H54 (cell line): ENCODE data around the gene ZNF836.
A peak's percentile ranks its signal among the peaks of the same experiment; 100 is the strongest.

Source experiments
- DNase-seq: peaks from one replicate; pipeline ENCODE4 v3.0.0; 2011; ENCODE audit warnings: low spot score, mixed read lengths; ENCODE audit not compliant: insufficient read length
- FAIRE-seq: peaks from 3 replicates; lab custom pipeline; 2011; peaks lifted over from hg19 to GRCh38; lab: Jason Lieb, UNC
- POLR2A ChIP-seq: IDR thresholded peaks from 2 replicates; pipeline ENCODE4 v1.6.1; 2011; ENCODE audit warnings: low read depth, mild to moderate bottlenecking, low read length

The ZNF836 gene

GRCh38 chr19:52197964-52198363 lies 26.5 kb upstream of the ZNF836 start:
- no peak for TF ChIP-seq POLR2A
- FAIRE-seq: no peak

GRCh38 chr19:52196256-52196967 lies 25.0 kb upstream of the ZNF836 start:
- no peak for TF ChIP-seq POLR2A
- no peak for FAIRE-seq
- no peak for DNase-seq

More at GRCh38 chr19:52197964-52198363, 26.5 kb upstream of the ZNF836 start:
- no peak for DNase-seq

- TF ChIP-seq POLR2A: no peak
- FAIRE-seq (no peak), DNase-seq (no peak)
These were observed 20.5 kb upstream of the ZNF836 start for GRCh38 chr19:52191951-52192350.

- DNase-seq (no peak), FAIRE-seq (no peak)
- TF ChIP-seq POLR2A: no peak
These were observed 20.0 kb upstream of the ZNF836 start for GRCh38 chr19:52191389-52191788.

- FAIRE-seq (no peak), DNase-seq (no peak)
- TF ChIP-seq POLR2A: no peak
These were observed 19.3 kb upstream of the ZNF836 start for GRCh38 chr19:52190487-52191293.

GRCh38 chr19:52189735-52190486 lies 18.5 kb upstream of the ZNF836 start, which contains the start of gene PPP2R1A:
PPP2R1A (plus strand) TSS chr19:52190052; CDS start chr19:52190097, 45 bp downstream.
- DNase-seq (peak; percentile 98), FAIRE-seq (peak; percentile 97)
- TF ChIP-seq POLR2A: peak; percentile 75

GRCh38 chr19:52188822-52189734 lies 17.7 kb upstream of the ZNF836 start:
- DNase-seq (no peak), FAIRE-seq (no peak)
- TF ChIP-seq POLR2A: peak; percentile 91

GRCh38 chr19:52187407-52187806 lies 16.0 kb upstream of the ZNF836 start:
- FAIRE-seq: no peak
- TF ChIP-seq POLR2A: no peak
- no peak for DNase-seq

- no peak for TF ChIP-seq POLR2A
- no peak for FAIRE-seq
- no peak for DNase-seq
These were observed 5.2 kb upstream of the ZNF836 start for GRCh38 chr19:52176574-52176973.

- DNase-seq (no peak), FAIRE-seq (no peak)
- no peak for TF ChIP-seq POLR2A
These were observed 926 bp upstream of the ZNF836 start for GRCh38 chr19:52172347-52172746.

- TF ChIP-seq POLR2A: no peak
- FAIRE-seq: no peak
- DNase-seq: peak; percentile 12
These were observed 529 bp downstream of the ZNF836 start for GRCh38 chr19:52170863-52171320.

- no peak for DNase-seq
- no peak for TF ChIP-seq POLR2A
- FAIRE-seq: no peak
These were observed 1.1 kb downstream of the ZNF836 start for GRCh38 chr19:52170304-52170703.

GRCh38 chr19:52155596-52156359 lies 15.6 kb downstream of the ZNF836 start:
- no peak for TF ChIP-seq POLR2A
- FAIRE-seq: peak; percentile 80
- no peak for DNase-seq
